Loucy (cell line): ENCODE results near the gene RPL31.

Experiments
- CTCF ChIP-seq: fragments of 200-600 bp; sonication (generic); conservative IDR thresholded peaks from 2 replicates; pipeline ENCODE4 v1.5.1; 2014; ENCODE audit warnings: mild to moderate bottlenecking, antibody characterized with exemption, low read length
- EZH2phosphoT487 ChIP-seq: fragments of 200-600 bp; IDR thresholded peaks from 2 replicates; pipeline ENCODE4 v1.6.1; 2018; ENCODE audit warnings: antibody characterized with exemption, mild to moderate bottlenecking, moderate library complexity, borderline replicate concordance

DNA sequence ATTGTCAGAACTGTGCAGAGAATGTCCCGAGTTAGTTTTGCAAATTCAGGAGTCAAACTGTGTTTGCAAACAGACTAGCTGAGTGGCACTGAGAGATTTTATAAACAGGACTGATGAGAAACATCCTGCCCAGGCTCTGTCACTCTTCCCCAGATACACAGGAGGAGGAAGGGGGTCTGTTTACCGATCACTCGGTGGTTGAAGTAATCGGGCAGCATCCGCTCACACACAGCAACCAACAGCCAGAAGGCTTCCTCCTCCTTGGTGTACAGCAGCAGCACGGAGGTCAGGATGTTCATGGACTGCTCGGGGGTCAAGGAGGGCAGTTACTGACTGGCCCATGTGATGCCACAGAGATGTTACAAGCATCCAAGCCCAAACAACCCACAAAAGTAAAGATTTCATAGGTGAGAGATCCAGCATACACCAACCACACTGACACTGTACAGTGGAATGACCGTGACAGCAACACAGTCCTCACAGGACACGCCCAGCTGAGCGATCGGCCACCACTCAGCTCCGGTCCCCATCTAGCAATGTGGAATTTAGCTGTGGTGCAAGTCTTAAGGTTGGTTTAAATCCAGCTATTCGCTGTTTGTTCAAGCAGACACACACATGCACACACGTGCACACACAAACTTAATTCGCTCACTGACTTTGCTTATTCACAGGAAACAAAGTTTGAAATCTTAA is 30.1 kb downstream of the RPL31 start:
- TF ChIP-seq CTCF (no peak), EZH2phosphoT487 (no peak)
